Activated CD4-positive, alpha-beta T cell treated with anti-CD3 and anti-CD28 coated beads for 36 hours (primary cell): ENCODE data around the gene METTL16. TPM values are rescaled to one million over a fixed set of nuclear protein-coding genes. Genes with fewer than 3 reads are reported as not detected.

ENCODE experiments used
- ATAC-seq: fragments of 200-7000 bp; cut with Tn5 transposase; one replicate; pipeline ENCODE4 v1.10.0; 2021; ENCODE audit warnings: mild to moderate bottlenecking, moderate library complexity
- CTCF ChIA-PET: fragments of 350-600 bp; sonication (Branson Sonifier 250); formaldehyde crosslinking; loops from one replicate; lab custom pipeline; 2021; ENCODE audit warnings: antibody characterized with exemption; lab: Charles Lee
- POLR2A ChIA-PET: fragments of 350-600 bp; sonication (Branson Sonifier 250); formaldehyde crosslinking; loops from one replicate; lab custom pipeline; 2021; ENCODE audit warnings: antibody characterized with exemption, inconsistent platforms; lab: Charles Lee
- DNase-seq: peaks from one replicate; pipeline ENCODE4 v3.0.0-alpha.2; 2020
- H3K27ac Mint-ChIP-seq: one replicate; pipeline ENCODE4 v1.8.0; 2021; ENCODE audit warnings: mixed read lengths
- H3K27me3 Mint-ChIP-seq: one replicate; pipeline ENCODE4 v1.8.0; 2021; ENCODE audit warnings: mixed read lengths
- H3K36me3 Mint-ChIP-seq: one replicate; pipeline ENCODE4 v1.8.0; 2021; ENCODE audit warnings: low read depth, mixed read lengths
- H3K4me1 Mint-ChIP-seq: one replicate; pipeline ENCODE4 v1.8.0; 2021; ENCODE audit warnings: mixed read lengths
- H3K4me3 Mint-ChIP-seq: one replicate; pipeline ENCODE4 v1.8.0; 2021; ENCODE audit warnings: mild to moderate bottlenecking, moderate library complexity, mixed read lengths
- H3K9me3 Mint-ChIP-seq: one replicate; pipeline ENCODE4 v1.8.0; 2021; ENCODE audit warnings: low read depth, mixed read lengths
- intact Hi-C, 2 experiments: fragments of 100-400 bp; cut with DNase I in 1 of 2; cut with micrococcal nuclease in 1 of 2; formaldehyde crosslinking; loops; one replicate each; pipeline versions ENCODE4 v1.14.2 to v1.15.1; 2022 to 2024; cut with DNase I, micrococcal nuclease
- total RNA-seq, 2 experiments: library from RNA; stranded (reverse); gene quantifications; one replicate each; pipeline ENCODE4 v1.2.3, GENCODE V29; 2021

Gene METTL16
- total RNA-seq, 2 experiments from 2014 or later, result 50.1 to 61.6 TPM

DNA sequence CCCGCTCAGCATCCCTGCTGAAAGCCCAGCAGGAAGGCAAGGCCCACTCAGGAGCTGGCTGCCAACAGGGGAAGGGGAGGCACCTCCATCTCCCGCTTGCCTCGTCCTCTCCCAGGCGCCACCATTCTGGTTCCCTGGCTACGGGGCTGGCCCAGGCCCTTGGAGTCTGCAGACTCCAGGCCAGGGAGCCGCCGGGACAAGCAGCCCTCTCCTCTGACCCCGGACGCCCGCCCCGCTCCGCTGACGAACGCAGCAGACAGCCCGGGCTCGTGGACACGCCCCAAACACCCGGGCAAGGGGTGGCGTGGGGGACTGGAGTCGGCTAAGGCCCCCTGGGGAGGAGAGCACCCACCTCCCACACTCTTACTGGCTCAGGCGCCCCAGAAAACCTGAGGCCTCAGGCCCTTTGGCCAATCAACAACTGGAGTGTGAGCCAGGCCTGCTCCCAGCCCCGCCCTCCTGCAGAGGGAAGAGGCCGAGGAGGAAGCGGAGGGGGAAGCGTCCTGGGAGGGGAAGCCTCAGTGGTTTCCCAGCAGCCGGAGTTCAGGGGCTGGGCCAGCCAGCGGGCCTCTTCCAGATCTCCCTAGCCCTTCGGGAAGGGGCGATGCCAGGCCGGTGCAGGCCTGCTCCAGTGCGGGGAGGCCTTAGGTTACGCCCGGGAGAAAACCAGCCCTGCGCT is 115.0 kb downstream of the METTL16 start:
- peak; percentile 71 for DNase-seq
- ChIA-PET POLR2A (no interaction called here), CTCF (interaction anchor here (1.1 kb wide), 1 partner anchor 14 kb away, joined by 3 read pairs; no protein-coding TSS in a partner anchor)
- Mint-ChIP-seq H3K36me3 (peaks cover 9% of the 10 kb centered on the region), H3K4me1 (peaks cover 39% of the 10 kb centered on the region), H3K4me3 (peak overlapping the region; percentile 13), H3K27ac (peak overlapping the region; percentile 71), H3K27me3 (no peaks in the 10 kb centered on the region), H3K9me3 (no peaks in the 10 kb centered on the region)
- no peak for ATAC-seq
- intact Hi-C loops, result loop anchor here in 1 of 2 experiments (10.0 kb wide), 1 partner anchor 1568 kb away; the partner anchor contains the start of gene ATP2A3

DNA sequence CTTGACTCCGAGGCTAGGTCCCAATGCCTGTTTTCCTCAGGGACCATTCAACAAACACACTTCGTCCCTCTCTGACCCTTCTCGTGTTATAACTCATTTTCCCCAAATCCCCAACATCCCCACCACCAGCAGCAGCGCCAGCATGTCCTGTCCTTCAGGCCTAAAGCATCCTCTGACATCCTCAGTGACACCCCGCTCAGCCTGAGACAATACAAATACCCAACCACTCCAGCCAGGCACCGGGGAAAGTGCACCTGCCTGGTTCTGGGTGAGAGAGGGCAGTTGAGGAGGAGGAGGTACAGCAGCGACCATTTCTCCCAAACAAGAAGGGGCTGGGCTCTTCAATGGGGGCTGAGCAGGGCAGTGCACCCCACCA is 115.5 kb downstream of the METTL16 start:
- ATAC-seq, result no peak
- no peak for DNase-seq
- Mint-ChIP-seq H3K27me3 (no peaks in the 10 kb centered on the region), H3K4me1 (peaks cover 43% of the 10 kb centered on the region), H3K4me3 (peak overlapping the region; percentile 13), H3K36me3 (peaks cover 9% of the 10 kb centered on the region), H3K27ac (peak overlapping the region; percentile 55), H3K9me3 (no peaks in the 10 kb centered on the region)
- intact Hi-C loops, result loop anchor here in 1 of 2 experiments (10.0 kb wide), 1 partner anchor 1569 kb away; the partner anchor contains the start of gene ATP2A3
- ChIA-PET CTCF (interaction anchor here (1.1 kb wide), 1 partner anchor 14 kb away, joined by 3 read pairs; no protein-coding TSS in a partner anchor), POLR2A (no interaction called here)

DNA sequence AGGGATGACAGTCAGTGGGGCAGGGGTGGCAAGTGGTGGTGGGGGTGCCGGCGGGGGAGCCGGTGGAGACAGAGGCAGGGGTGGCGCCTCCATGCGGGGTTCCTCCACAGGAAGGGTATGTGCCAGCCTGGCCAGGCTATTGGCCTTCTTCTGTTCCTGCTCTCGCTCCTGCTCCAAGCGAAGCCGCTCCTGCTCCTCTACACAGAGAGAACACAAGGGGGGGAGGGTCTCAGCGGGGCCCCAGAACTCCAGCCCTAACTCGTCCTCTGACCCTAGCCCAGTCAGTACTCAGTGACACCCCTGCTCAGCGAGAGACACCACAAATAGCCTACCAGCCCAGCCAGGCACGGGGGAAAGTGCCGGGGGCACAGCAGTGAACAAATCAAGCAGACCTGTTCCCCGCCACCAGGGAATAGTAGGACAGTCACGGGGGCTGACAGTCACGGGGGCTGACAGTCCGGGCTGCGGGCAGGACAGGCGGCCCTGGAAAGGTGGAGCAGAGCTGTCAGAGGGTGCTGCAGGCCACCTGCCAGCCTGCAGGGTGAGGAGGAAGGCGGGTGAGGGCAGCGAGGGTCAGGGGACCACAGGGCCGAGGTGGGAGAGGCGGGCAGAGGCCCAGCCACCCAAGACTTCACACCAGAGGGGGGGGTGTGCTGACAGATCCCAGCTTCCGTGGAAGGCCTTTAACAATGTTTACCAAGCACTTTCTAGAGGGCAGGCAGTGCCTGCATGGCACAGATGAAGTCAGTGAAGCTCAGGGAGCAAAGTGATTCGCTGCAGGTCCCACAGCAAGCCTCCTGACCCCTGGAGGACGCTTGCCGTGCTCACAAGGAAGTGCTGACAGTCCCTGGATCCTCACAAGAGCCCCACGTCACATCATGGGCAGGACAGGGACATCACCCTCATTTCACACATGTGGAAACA is 116.2 kb downstream of the METTL16 start:
- Mint-ChIP-seq H3K4me1 (peaks cover 49% of the 10 kb centered on the region), H3K27me3 (no peaks in the 10 kb centered on the region)

DNA sequence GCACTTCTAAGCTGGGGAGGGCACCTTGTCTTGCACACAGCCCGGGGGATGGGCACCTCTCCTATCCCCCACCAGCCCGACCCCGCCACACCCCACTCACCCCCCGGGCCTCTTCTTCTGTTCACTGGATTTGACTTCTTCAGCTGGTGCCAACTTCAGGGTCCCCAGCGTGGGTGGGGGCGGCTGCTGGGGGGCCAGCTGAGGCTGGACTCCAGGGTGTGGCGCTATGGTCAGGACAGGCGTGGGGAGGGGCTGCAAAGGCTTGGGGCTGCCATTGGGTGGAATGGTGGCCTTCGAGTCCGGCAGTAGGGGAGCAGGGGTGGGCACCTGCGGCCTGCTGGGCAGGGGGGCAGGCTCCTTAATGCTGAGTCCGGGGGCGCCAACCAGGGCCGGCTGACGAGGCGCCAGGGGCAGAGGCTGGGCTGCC is 116.9 kb downstream of the METTL16 start:
- no peaks in the 10 kb centered on the region for H3K9me3 Mint-ChIP-seq
- CTCF ChIA-PET, result no interaction called here
- no peaks in the 10 kb centered on the region for H3K27me3 Mint-ChIP-seq
- no peak for DNase-seq
- peaks cover 56% of the 10 kb centered on the region for H3K4me1 Mint-ChIP-seq
- H3K36me3 Mint-ChIP-seq, result peaks cover 12% of the 10 kb centered on the region
- intact Hi-C loops, result loop anchor here (5.0 to 10.0 kb wide), 2 partner anchors 352 to 1570 kb away; partner anchors contain the start of genes ATP2A3 (in 1 of the 2) and OVCA2 (in 1 of the 2)
- peak overlapping the region; percentile 80 for H3K4me3 Mint-ChIP-seq
- H3K27ac Mint-ChIP-seq, result peak overlapping the region; percentile 95
- POLR2A ChIA-PET, result no interaction called here
- no peak for ATAC-seq

More for the DNA sequence above, 116.2 kb downstream of the METTL16 start:
- ATAC-seq (no peak), DNase-seq (peak; percentile 25)
- H3K4me3 Mint-ChIP-seq, result peak overlapping the region; percentile 80
- ChIA-PET POLR2A (no interaction called here), CTCF (no interaction called here)
- intact Hi-C loops, result loop anchor here in 1 of 2 experiments (10.0 kb wide), 1 partner anchor 1569 kb away; the partner anchor contains the start of gene ATP2A3
- no peaks in the 10 kb centered on the region for H3K9me3 Mint-ChIP-seq
- peak overlapping the region; percentile 55 for H3K27ac Mint-ChIP-seq
- peaks cover 9% of the 10 kb centered on the region for H3K36me3 Mint-ChIP-seq

DNA sequence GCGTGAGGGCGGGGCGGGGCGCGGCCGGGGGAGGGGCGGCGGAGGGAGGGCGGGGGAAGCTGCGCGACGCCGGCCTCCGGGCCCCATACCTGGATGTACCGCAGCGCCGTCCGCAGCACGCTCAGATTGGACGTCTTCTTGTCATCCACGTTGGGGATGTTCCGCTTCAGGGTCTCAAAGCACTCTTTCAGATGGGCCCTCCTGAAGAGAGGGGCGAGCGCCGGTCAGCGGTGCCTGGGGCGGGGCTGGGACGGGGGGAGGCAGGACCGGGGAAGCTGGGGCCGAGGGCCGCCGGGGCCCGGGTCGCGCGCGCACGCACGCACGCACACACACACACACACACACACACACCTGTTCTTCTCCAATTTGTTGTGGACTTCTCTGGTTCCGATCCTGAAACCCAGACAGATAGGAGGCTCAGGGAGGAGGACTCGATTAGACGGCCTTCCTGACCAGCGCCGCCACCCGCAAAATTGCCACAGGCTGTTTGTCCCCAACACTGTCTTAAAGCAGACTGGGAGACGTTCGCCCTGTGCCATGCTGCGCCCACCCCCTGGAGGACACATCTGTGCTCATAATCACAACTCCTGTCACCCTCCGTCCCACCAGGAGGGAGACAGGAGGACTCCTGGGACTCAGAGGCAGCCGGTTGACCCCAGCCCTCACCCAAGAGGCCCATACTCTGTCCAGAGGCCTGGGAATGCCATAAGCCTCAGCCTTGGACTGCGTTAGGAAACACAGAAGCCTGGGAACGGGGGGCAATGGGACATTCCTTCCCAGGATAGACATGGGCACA is 117.5 kb downstream of the METTL16 start:
- DNase-seq (no peak), ATAC-seq (no peak)
- intact Hi-C loops, result loop anchor here (1.0 to 10.0 kb wide), 8 partner anchors 199 to 1571 kb away; partner anchors contain the start of genes ATP2A3 (in 1 of the 2), CLUH (in 1 of the 2), HIC1 (in 1 of the 2) and OVCA2 (in 1 of the 2)
- ChIA-PET CTCF (interaction anchor here (4.6 kb wide), 1 partner anchor 22 kb away, joined by 36 read pairs; no protein-coding TSS in a partner anchor), POLR2A (interaction anchor here (1.0 to 2.2 kb wide), 2 partner anchors 57 to 91 kb away, joined by 3 to 16 read pairs; partner anchors contain the start of genes SGSM2, SMG6, SRR and TSR1)
- H3K36me3 Mint-ChIP-seq, result peaks cover 12% of the 10 kb centered on the region
- H3K4me3 Mint-ChIP-seq, result peak overlapping the region; percentile 80
- H3K27me3 Mint-ChIP-seq, result no peaks in the 10 kb centered on the region
- peak overlapping the region; percentile 95 for H3K27ac Mint-ChIP-seq
- peaks cover 60% of the 10 kb centered on the region for H3K4me1 Mint-ChIP-seq
- no peaks in the 10 kb centered on the region for H3K9me3 Mint-ChIP-seq

DNA sequence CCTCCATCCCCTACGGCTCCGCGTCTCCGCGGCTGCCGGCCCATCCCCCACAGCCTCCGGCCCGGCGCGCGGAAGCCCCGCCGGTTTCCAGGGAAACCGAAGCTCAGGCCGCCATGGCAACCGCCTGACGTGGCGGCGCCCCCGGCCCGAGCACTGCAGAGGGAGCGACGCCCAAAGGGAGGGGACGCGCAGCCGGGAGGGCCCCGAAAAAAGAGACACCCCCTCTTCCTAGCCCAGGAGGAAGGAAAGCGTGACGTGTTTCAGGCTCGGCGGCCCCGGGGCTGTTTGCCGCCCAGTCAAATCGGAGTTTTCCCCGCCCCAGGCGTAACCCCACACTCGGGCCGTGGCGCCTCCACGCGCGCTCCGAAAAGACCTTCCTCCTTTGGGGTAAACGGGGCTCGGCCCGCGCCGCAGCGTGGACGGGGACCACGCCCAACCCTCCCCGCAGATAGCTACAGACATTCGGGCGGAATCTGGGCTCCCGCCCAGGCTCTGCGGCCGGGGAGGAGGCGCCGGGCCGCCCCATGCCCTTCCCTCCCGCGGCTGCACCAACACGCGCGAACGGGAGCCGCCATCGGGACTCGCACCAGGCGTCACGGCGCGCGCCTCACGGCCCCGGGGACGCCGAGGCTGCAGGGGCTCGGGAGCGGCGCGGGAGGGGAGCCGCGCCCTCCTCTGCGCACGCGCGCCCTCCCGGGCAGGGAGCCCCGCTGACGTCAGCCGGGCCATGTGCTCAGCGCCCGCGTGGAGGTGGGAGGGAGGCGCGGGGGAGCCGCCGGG is 118.3 kb downstream of the METTL16 start:
- peak; percentile 96 for DNase-seq
- ChIA-PET POLR2A (interaction anchor here (0.6 to 2.9 kb wide), 10 partner anchors 9 to 559 kb away, joined by 3 to 36 read pairs (median 4); partner anchors contain the start of genes MNT, PAFAH1B1, SGSM2 and SMG6), CTCF (interaction anchor here (0.7 to 4.6 kb wide), 4 partner anchors 8 to 23 kb away, joined by 3 to 52 read pairs (median 22); partner anchors contain the start of gene MNT)
- H3K4me3 Mint-ChIP-seq, result peak overlapping the region; percentile 80
- ATAC-seq, result peak; percentile 62
- no peaks in the 10 kb centered on the region for H3K27me3 Mint-ChIP-seq
- peaks cover 12% of the 10 kb centered on the region for H3K36me3 Mint-ChIP-seq
- H3K9me3 Mint-ChIP-seq, result no peaks in the 10 kb centered on the region
- intact Hi-C loops, result loop anchor here (1.0 to 10.0 kb wide), 8 partner anchors 199 to 1571 kb away; partner anchors contain the start of genes ATP2A3 (in 1 of the 2), CLUH (in 1 of the 2), HIC1 (in 1 of the 2) and OVCA2 (in 1 of the 2)
- H3K4me1 Mint-ChIP-seq, result peaks cover 59% of the 10 kb centered on the region
- peak overlapping the region; percentile 94 for H3K27ac Mint-ChIP-seq

DNA sequence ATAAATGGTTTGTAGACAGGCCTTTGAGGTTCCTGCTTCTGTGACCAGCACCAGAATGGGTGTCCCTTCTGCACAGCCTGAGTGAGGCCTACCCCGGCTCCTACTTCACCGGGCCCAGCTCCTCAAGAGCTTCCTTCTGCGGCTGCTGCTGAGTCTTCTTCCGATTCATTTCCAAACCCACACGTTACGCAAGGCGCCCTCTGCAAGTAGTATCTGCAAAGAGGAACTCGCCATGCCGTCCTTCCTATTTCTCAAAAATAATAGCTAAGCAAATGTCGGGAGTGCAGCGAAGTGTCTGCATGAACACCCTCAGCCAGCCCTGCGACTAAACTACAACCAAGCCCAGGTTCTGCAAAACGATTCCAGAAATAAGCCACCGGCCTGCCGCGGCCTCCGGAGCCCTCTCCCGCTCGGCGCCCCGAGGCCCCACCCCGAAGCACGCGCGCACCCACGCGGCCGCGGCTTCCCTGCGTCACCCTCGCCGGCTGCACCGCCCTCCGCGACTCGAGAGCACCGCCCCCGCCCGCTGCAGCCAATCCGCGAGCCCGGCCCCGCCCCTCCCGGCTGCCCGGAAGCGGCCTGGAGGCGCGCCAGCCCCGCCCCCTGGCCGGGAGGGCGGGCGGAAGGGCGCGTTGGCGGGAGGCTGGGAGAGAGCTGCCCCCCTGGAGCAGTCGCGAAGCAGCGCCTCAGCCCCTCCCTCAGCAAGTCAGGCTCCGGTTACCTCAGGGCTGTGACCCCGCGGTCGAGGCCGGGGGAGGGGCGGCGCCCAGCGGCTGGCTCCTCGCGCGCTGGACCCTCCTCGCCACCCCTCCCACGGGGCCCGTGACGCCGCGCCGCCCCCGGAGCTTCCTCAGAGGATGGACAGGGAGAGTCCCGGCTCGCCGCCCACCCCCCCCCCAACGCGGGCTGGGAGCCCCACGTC is 119.2 kb downstream of the METTL16 start:
- no peaks in the 10 kb centered on the region for H3K27me3 Mint-ChIP-seq
- H3K9me3 Mint-ChIP-seq, result no peaks in the 10 kb centered on the region
- peak; percentile 72 for ATAC-seq
- peaks cover 18% of the 10 kb centered on the region for H3K36me3 Mint-ChIP-seq
- CTCF ChIA-PET, result interaction anchor here (0.7 to 4.6 kb wide), 6 partner anchors 9 to 27 kb away, joined by 3 to 52 read pairs (median 6); partner anchors contain the start of gene MNT
- peak; percentile 99 for DNase-seq
- H3K4me1 Mint-ChIP-seq, result peaks cover 52% of the 10 kb centered on the region
- peak overlapping the region; percentile 94 for H3K27ac Mint-ChIP-seq
- intact Hi-C loops, result loop anchor here (1.0 to 10.0 kb wide), 13 partner anchors 9 to 1572 kb away; partner anchors contain the start of genes MNT (in 2 of the 2), ATP2A3 (in 1 of the 2), CLUH (in 1 of the 2) and HIC1 (in 1 of the 2)
- peak overlapping the region; percentile 80 for H3K4me3 Mint-ChIP-seq
- POLR2A ChIA-PET, result interaction anchor here (0.6 to 2.9 kb wide), 13 partner anchors 9 to 558 kb away, joined by 3 to 36 read pairs (median 4); partner anchors contain the start of genes MNT, PAFAH1B1, SGSM2 and SMG6

DNA sequence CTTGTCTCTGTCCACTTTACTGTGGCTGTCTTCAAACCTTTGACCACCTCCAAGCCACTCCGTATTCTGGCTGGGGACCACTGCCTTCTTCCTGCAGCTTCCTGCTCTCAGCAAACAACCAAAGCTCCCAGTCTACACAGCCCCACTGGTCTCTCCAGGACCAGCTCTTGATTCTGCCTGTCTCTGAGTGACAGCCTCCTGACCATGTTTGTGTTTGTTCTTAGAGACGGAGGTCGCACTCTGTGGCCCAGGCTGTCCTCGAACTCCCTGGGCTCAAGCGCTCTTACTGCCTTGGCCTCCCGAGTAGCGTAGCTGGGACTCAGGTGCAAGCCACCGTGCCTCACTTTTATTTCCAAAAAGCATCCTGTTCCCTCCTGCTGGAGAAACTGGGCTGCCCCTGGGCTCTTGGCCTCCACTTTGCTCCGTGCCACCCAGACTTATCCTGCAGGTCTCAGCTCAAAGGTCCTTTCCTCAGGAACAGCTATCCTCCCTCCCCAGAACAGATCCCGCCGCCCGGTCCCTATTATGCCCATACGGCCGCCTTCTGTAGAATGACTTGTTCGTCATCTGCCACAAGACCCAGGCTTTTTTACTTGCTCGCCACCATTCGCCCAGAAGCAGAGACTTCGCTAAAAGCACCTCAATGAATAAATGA is 120.0 kb downstream of the METTL16 start:
- POLR2A ChIA-PET, result interaction anchor here (0.7 to 2.9 kb wide), 6 partner anchors 8 to 55 kb away, joined by 3 to 36 read pairs (median 8); partner anchors contain the start of genes MNT, SGSM2 and TSR1
- ATAC-seq, result no peak
- CTCF ChIA-PET, result interaction anchor here (1.2 to 4.6 kb wide), 5 partner anchors 9 to 27 kb away, joined by 4 to 52 read pairs (median 9); partner anchors contain the start of gene MNT
- peaks cover 46% of the 10 kb centered on the region for H3K4me1 Mint-ChIP-seq
- H3K9me3 Mint-ChIP-seq, result no peaks in the 10 kb centered on the region
- DNase-seq, result no peak
- peak overlapping the region; percentile 78 for H3K4me3 Mint-ChIP-seq
- H3K27me3 Mint-ChIP-seq, result no peaks in the 10 kb centered on the region
- H3K27ac Mint-ChIP-seq, result peak overlapping the region; percentile 94
- intact Hi-C loops, result loop anchor here (1.0 to 10.0 kb wide), 9 partner anchors 10 to 1573 kb away; partner anchors contain the start of genes MNT (in 2 of the 2), ATP2A3 (in 1 of the 2), HIC1 (in 1 of the 2) and METTL16 (in 1 of the 2)
- H3K36me3 Mint-ChIP-seq, result peaks cover 18% of the 10 kb centered on the region
